Measurements from ENCODE around the gene SFRP5. TPM values are rescaled to one million over a fixed set of nuclear protein-coding genes. Genes with fewer than 3 reads are reported as not detected.

Gene SFRP5
- total RNA-seq, 4 donors from 2014 or later = 11.9 to 34.4 (median 18.2) TPM

DNA sequence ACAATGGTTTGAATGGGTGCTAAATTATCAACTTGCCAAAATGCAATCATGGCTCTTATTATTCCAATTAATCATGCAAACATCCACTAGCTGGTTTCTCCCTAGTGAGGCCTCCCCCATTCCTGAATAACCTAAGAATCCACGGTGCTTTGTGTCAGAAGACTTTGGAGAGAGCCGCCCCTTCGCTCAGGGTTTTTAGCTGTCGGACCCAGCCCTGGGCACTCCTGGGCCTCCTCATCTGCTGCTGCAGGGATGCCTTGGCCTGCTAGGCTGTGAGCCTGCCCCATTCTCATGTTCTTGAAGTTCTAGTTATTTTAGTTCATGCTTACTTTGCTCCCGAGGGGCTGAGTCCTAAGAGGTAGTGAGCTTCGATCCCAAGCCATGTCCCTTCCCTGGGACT is 34.1 kb upstream of the SFRP5 start:
- H3K4me3 ChIP-seq = no peak overlapping the region
- 67 to 86% methylated on average over 1 to 4 of the region's 6 CpGs for WGBS, 2 donors (ENCODE audit: low coverage in 1 of 2)
- TF ChIP-seq POLR2A (IDR thresholded peaks at IDR 0.05) = no peak
- no peak for TF ChIP-seq CTCF (IDR thresholded peaks at IDR 0.05)
- no peak for TF ChIP-seq EP300 (IDR thresholded peaks at IDR 0.05)
- TF ChIP-seq POLR2AphosphoS5 (IDR thresholded peaks at IDR 0.05) = no peak
- H3K27me3 ChIP-seq = peaks cover 15% of the 10 kb centered on the region
- H3K36me3 ChIP-seq = no peaks in the 10 kb centered on the region
- no peak overlapping the region for H3K27ac ChIP-seq
- no peaks in the 10 kb centered on the region for H3K9me3 ChIP-seq
- no peaks in the 10 kb centered on the region for H3K4me1 ChIP-seq
- ATAC-seq = no peak

- no peak for TF ChIP-seq POLR2AphosphoS5 (IDR thresholded peaks at IDR 0.05)
- TF ChIP-seq EP300 (IDR thresholded peaks at IDR 0.05) = no peak
- no peak for TF ChIP-seq POLR2A (IDR thresholded peaks at IDR 0.05)
- TF ChIP-seq CTCF (IDR thresholded peaks at IDR 0.05) = no peak
- H3K36me3 ChIP-seq = no peaks in the 10 kb centered on the region
- H3K27ac ChIP-seq = no peak overlapping the region
- 53 to 73% methylated on average over 10 of the region's 12 CpGs for WGBS, 2 donors (ENCODE audit: low coverage in 1 of 2)
- H3K9me3 ChIP-seq = no peaks in the 10 kb centered on the region
- no peak overlapping the region for H3K4me3 ChIP-seq
- peaks cover 20% of the 10 kb centered on the region for H3K27me3 ChIP-seq
- no peak for ATAC-seq
- no peaks in the 10 kb centered on the region for H3K4me1 ChIP-seq
Observed at GRCh38 chr10:97805096-97805884, 33.5 kb upstream of the SFRP5 start.

DNA sequence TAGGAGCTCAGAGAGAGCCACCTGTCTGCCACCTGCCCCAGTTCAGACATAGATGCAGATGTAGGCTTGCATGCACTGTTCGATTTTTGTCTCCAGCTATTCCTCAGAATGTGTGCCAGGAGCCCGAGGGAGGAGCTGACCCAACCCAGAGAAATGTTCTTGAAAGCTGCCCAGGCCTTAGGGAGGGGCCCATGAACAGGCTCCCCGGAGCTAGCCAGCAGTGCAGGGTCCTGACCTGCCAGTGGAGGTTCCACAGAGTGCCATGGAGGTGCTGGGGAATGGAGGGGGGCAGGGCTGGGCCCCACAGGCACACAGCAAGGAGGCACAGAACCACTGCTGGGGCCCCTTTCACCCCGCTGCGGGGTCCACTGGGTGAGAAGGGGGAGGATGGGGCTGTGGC is 29.6 kb upstream of the SFRP5 start:
- Histone ChIP-seq H3K9me3 (peaks cover 0 to 24% (median 0%) of the 10 kb centered on the region in 3 donors), H3K36me3 (no peaks in the 10 kb centered on the region), H3K4me3 (no peak overlapping the region), H3K4me1 (no peaks in the 10 kb centered on the region), H3K27ac (no peak overlapping the region), H3K27me3 (peaks cover 45% of the 10 kb centered on the region)
- no peak for TF ChIP-seq POLR2AphosphoS5 (IDR thresholded peaks at IDR 0.05)
- no peak for TF ChIP-seq EP300 (IDR thresholded peaks at IDR 0.05)
- no peak for TF ChIP-seq CTCF (IDR thresholded peaks at IDR 0.05)
- TF ChIP-seq POLR2A (IDR thresholded peaks at IDR 0.05) = no peak
- WGBS, 2 donors (ENCODE audit: low coverage in 1 of 2) = no CpG with 5 or more reads among the region's 5 CpGs
- ATAC-seq = no peak

DNA sequence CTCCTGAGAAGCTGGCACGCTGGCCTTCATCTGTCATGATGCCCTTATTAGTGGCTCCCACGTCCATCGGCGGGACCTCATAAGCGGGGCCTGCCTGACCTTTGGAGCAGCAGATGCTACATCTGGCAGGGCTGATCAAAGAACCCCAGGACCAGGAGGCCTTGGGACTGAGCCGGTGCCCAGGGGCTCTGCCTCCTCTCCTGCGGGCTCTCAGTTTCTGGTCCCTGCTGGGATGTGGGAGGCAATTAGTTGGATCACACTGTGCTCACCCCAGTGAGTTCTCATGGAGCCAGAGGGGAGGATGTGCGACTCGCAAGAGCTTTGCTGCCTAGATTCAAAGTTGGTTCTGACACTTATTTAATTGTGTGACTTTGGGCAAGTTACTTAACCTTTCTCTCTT is 28.7 kb upstream of the SFRP5 start:
- no peaks in the 10 kb centered on the region for H3K4me1 ChIP-seq
- H3K9me3 ChIP-seq = peaks cover 0 to 24% (median 0%) of the 10 kb centered on the region in 3 donors
- no peak for ATAC-seq
- no peak overlapping the region for H3K27ac ChIP-seq
- 70% methylated on average over 4 of the region's 9 CpGs; no CpG with 5 or more reads in 1 of the 2 donors for WGBS, 2 donors (ENCODE audit: low coverage in 1 of 2)
- TF ChIP-seq POLR2AphosphoS5 (IDR thresholded peaks at IDR 0.05) (no peak), EP300 (IDR thresholded peaks at IDR 0.05) (no peak)
- no peaks in the 10 kb centered on the region for H3K36me3 ChIP-seq
- peaks cover 45% of the 10 kb centered on the region for H3K27me3 ChIP-seq
- H3K4me3 ChIP-seq = no peak overlapping the region

GRCh38 chr10:97798958-97799610 is 27.3 kb upstream of the SFRP5 start:
- H3K27me3 ChIP-seq = peaks cover 45% of the 10 kb centered on the region
- TF ChIP-seq POLR2AphosphoS5 (IDR thresholded peaks at IDR 0.05) (no peak), CTCF (IDR thresholded peaks at IDR 0.05) (no peak), POLR2A (IDR thresholded peaks at IDR 0.05) (no peak), EP300 (IDR thresholded peaks at IDR 0.05) (no peak)
- no peak overlapping the region for H3K27ac ChIP-seq
- no peak for ATAC-seq
- H3K4me3 ChIP-seq = no peak overlapping the region
- no peaks in the 10 kb centered on the region for H3K4me1 ChIP-seq
- no CpG with 5 or more reads among the region's 1 CpG for WGBS, 2 donors (ENCODE audit: low coverage in 1 of 2)
- peaks cover 0 to 24% (median 0%) of the 10 kb centered on the region in 3 donors for H3K9me3 ChIP-seq
- H3K36me3 ChIP-seq = no peaks in the 10 kb centered on the region

Data from gastroesophageal sphincter (tissue), 4 donors.